H9 (cell line): ENCODE data around the gene ARL5B. TPM values are rescaled to one million over a fixed set of nuclear protein-coding genes. Genes with fewer than 3 reads are reported as not detected.

Source experiments
- DNase-seq: peaks from one replicate; pipeline ENCODE4 v3.0.0-alpha.2; 2017
- H2AFZ ChIP-seq: one replicate; pipeline ENCODE4 v1.6.1; 2013; ENCODE audit warnings: mild to moderate bottlenecking, low read length, control low read depth, moderate library complexity
- H2AK5ac ChIP-seq: 2 replicates; pipeline ENCODE4 v1.6.1; 2013; ENCODE audit warnings: low read length, control low read depth, mixed read lengths; ENCODE audit not compliant: insufficient read length
- H2BK120ac ChIP-seq: one replicate; pipeline ENCODE4 v1.6.1; 2013; ENCODE audit warnings: low read depth, mild to moderate bottlenecking, low read length, control low read depth, inconsistent platforms; ENCODE audit not compliant: poor library complexity, severe bottlenecking
- H2BK12ac ChIP-seq: 2 replicates; pipeline ENCODE4 v1.6.1; 2013; ENCODE audit warnings: low read length, control low read depth, mixed read lengths, low read depth; ENCODE audit not compliant: insufficient read length
- H2BK15ac ChIP-seq: 2 replicates; pipeline ENCODE4 v1.6.1; 2013; ENCODE audit warnings: low read depth, low read length, control low read depth
- H2BK20ac ChIP-seq: one replicate; pipeline ENCODE4 v1.6.1; 2013; ENCODE audit warnings: low read depth, mild to moderate bottlenecking, low read length, control low read depth, inconsistent platforms; ENCODE audit not compliant: poor library complexity, severe bottlenecking
- H2BK5ac ChIP-seq: 2 replicates; pipeline ENCODE4 v1.6.1; 2013; ENCODE audit warnings: low read length, control low read depth, mixed read lengths; ENCODE audit not compliant: insufficient read length
- H3K14ac ChIP-seq: 2 replicates; pipeline ENCODE4 v1.6.1; 2013; ENCODE audit warnings: low read length, control low read depth; ENCODE audit not compliant: insufficient read depth
- H3K18ac ChIP-seq: 2 replicates; pipeline ENCODE4 v1.6.1; 2013; ENCODE audit warnings: low read depth, mild to moderate bottlenecking, mixed read lengths, low read length, control low read depth; ENCODE audit not compliant: insufficient read length
- H3K23ac ChIP-seq: 2 replicates; pipeline ENCODE4 v1.6.1; 2013; ENCODE audit warnings: low read length, control low read depth, mixed read lengths, low read depth; ENCODE audit not compliant: insufficient read length
- H3K23me2 ChIP-seq: 2 replicates; pipeline ENCODE4 v1.6.1; 2013; ENCODE audit warnings: low read depth, mild to moderate bottlenecking, mixed read lengths, low read length, control low read depth; ENCODE audit not compliant: insufficient read length, poor library complexity, severe bottlenecking
- H3K27ac ChIP-seq: 2 replicates; pipeline ENCODE4 v1.5.1; 2013; ENCODE audit warnings: low read length, control low read depth, mixed read lengths, low read depth; ENCODE audit not compliant: insufficient read length
- H3K27me3 ChIP-seq: 2 replicates; pipeline ENCODE4 v1.6.1; 2013; ENCODE audit warnings: low read length, control low read depth, inconsistent platforms; ENCODE audit not compliant: insufficient read depth
- H3K4ac ChIP-seq: 2 replicates; pipeline ENCODE4 v1.6.1; 2013; ENCODE audit warnings: low read depth, mild to moderate bottlenecking, control low read depth, inconsistent platforms, low read length, moderate library complexity
- H3K4me1 ChIP-seq: 2 replicates; pipeline ENCODE4 v1.6.1; 2013; ENCODE audit warnings: low read length, control low read depth, inconsistent platforms; ENCODE audit not compliant: insufficient read depth
- H3K4me2 ChIP-seq: 2 replicates; pipeline ENCODE4 v1.6.1; 2013; ENCODE audit warnings: low read length, control low read depth, mixed read lengths; ENCODE audit not compliant: insufficient read length, insufficient read depth
- H3K56ac ChIP-seq: 2 replicates; pipeline ENCODE4 v1.6.1; 2013; ENCODE audit warnings: low read depth, mild to moderate bottlenecking, mixed read lengths, low read length, control low read depth; ENCODE audit not compliant: insufficient read length
- H3K79me1 ChIP-seq: 2 replicates; pipeline ENCODE4 v1.6.1; 2013; ENCODE audit warnings: low read depth, mild to moderate bottlenecking, moderate library complexity, low read length, control low read depth, inconsistent platforms; ENCODE audit not compliant: insufficient read depth, poor library complexity, severe bottlenecking
- H3K79me2 ChIP-seq: 2 replicates; pipeline ENCODE4 v1.6.1; 2013; ENCODE audit warnings: low read length, control low read depth, inconsistent platforms; ENCODE audit not compliant: insufficient read depth
- H3K9ac ChIP-seq: 2 replicates; pipeline ENCODE4 v1.6.1; 2013; ENCODE audit warnings: low read length, control low read depth, mixed read lengths; ENCODE audit not compliant: insufficient read length; ENCODE audit errors: extremely low read depth
- H3K9me3 ChIP-seq: one replicate; pipeline ENCODE4 v1.6.1; 2013; ENCODE audit warnings: low read depth, low read length, inconsistent platforms; ENCODE audit not compliant: control insufficient read depth
- H3T11ph ChIP-seq: one replicate; pipeline ENCODE4 v1.6.1; 2013; ENCODE audit warnings: mild to moderate bottlenecking, low read length, control low read depth, inconsistent platforms
- H4K20me1 ChIP-seq: one replicate; pipeline ENCODE4 v1.6.1; 2013; ENCODE audit not compliant: control insufficient read depth, insufficient read length, insufficient read depth
- H4K5ac ChIP-seq: 2 replicates; pipeline ENCODE4 v1.6.1; 2013; ENCODE audit warnings: low read depth, mild to moderate bottlenecking, mixed read lengths, low read length, control low read depth; ENCODE audit not compliant: insufficient read length
- H4K8ac ChIP-seq: replicated peaks from 2 replicates; pipeline ENCODE4 v1.6.1; 2013; ENCODE audit warnings: low read length, control low read depth, mixed read lengths, low read depth; ENCODE audit not compliant: insufficient read length
- H4K91ac ChIP-seq: 2 replicates; pipeline ENCODE4 v1.6.1; 2013; ENCODE audit warnings: low read depth, mild to moderate bottlenecking, moderate library complexity, mixed read lengths, low read length, control low read depth; ENCODE audit not compliant: insufficient read length
- H3K27ac Mint-ChIP-seq, 3 experiments: 2 replicates in 2 of 3; 3 replicates in 1 of 3; pipeline ENCODE4 v1.8.0; 2020 to 2021; ENCODE audit warnings: mixed read lengths in 3 of 3, mild to moderate bottlenecking in 1 of 3, moderate library complexity in 1 of 3
- H3K27me3 Mint-ChIP-seq: 2 replicates; pipeline ENCODE4 v1.8.0; 2021; ENCODE audit warnings: low read depth, mild to moderate bottlenecking, moderate library complexity, mixed read lengths
- H3K36me3 Mint-ChIP-seq, 3 experiments: 2 replicates in 2 of 3; 3 replicates in 1 of 3; pipeline ENCODE4 v1.8.0; 2020 to 2021; ENCODE audit warnings: low read depth in 3 of 3, mixed read lengths in 3 of 3; ENCODE audit not compliant: insufficient read depth in 1 of 3
- H3K4me1 Mint-ChIP-seq, 2 experiments: 2 replicates each; pipeline ENCODE4 v1.8.0; 2020; ENCODE audit warnings: mixed read lengths in 2 of 2
- H3K4me3 Mint-ChIP-seq, 2 experiments: 2 replicates in 1 of 2; 3 replicates in 1 of 2; pipeline ENCODE4 v1.8.0; 2020 to 2021; ENCODE audit warnings: mild to moderate bottlenecking in 2 of 2, mixed read lengths in 2 of 2, moderate library complexity in 1 of 2
- H3K9me3 Mint-ChIP-seq, 2 experiments: 2 replicates in 1 of 2; 3 replicates in 1 of 2; pipeline ENCODE4 v1.8.0; 2020; ENCODE audit warnings: mild to moderate bottlenecking in 2 of 2, mixed read lengths in 2 of 2, moderate library complexity in 1 of 2
- CTCF ChIP-seq: fragments of 200-600 bp; sonication (generic); conservative IDR thresholded peaks from 3 replicates; pipeline ENCODE4 v1.8.0; 2021; ENCODE audit warnings: antibody characterized with exemption, mild to moderate bottlenecking
- WGBS: extraction: QIAGEN DNeasy Blood & Tissue Kit; methylation state at CpG from one replicate; pipeline ENCODE4 v1.1.7; 2013; ENCODE audit warnings: missing lambda C conversion rate, low lambda C conversion rate, mixed read lengths; ENCODE audit not compliant: insufficient read length; ENCODE audit errors: extremely low coverage; 5-methylcytosine and 5-hydroxymethylcytosine counted together
- total RNA-seq: library from RNA; stranded (reverse); gene quantifications from 2 replicates; pipeline ENCODE4 v1.2.1, GENCODE V29; 2021

The ARL5B gene
- total RNA-seq, 1 experiment from 2014 or later: 33.9 TPM

GRCh38 chr10:18687706-18688105 lies 28.5 kb downstream of the ARL5B start:
- Histone ChIP-seq H2BK20ac (no peak overlapping the region), H4K8ac (no peak overlapping the region), H3K4me2 (no peak overlapping the region), H3K14ac (no peak overlapping the region), H3K4ac (no peak overlapping the region), H2AFZ (no peak overlapping the region), H4K91ac (no peak overlapping the region), H3K56ac (no peak overlapping the region), H3K18ac (no peak overlapping the region), H3K79me2 (no peaks in the 10 kb centered on the region), H3K23me2 (no peaks in the 10 kb centered on the region), H3K27ac (no peak overlapping the region), H3K9me3 (no peaks in the 10 kb centered on the region), H3K9ac (no peak overlapping the region), H2BK120ac (no peak overlapping the region), H2BK5ac (no peak overlapping the region), H2AK5ac (no peak overlapping the region), H4K5ac (no peak overlapping the region), H3T11ph (no peak overlapping the region), H3K4me1 (no peaks in the 10 kb centered on the region), H3K79me1 (no peaks in the 10 kb centered on the region), H3K27me3 (no peaks in the 10 kb centered on the region), H2BK12ac (no peak overlapping the region), H4K20me1 (no peaks in the 10 kb centered on the region), H3K23ac (no peak overlapping the region), H2BK15ac (no peak overlapping the region)
- Mint-ChIP-seq H3K9me3 (no peaks in the 10 kb centered on the region), H3K36me3 (peaks cover 0 to 5% (median 0%) of the 10 kb centered on the region in 3 experiments; a peak in 2 of 7 replicates), H3K4me3 (no peak overlapping the region), H3K27me3 (no peaks in the 10 kb centered on the region), H3K4me1 (peaks cover 10 to 11% of the 10 kb centered on the region in 2 experiments), H3K27ac (no peak overlapping the region)
- WGBS: no CpG with 5 or more reads among the region's 5 CpGs
- TF ChIP-seq CTCF: no peak
- no peak for DNase-seq
